PC-3 (cell line): ENCODE measurements around the gene PDE9A. TPM values are rescaled to one million over a fixed set of nuclear protein-coding genes. Genes with fewer than 3 reads are reported as not detected.

ENCODE experiments used
- ATAC-seq: fragments of 200-7000 bp; cut with Tn5 transposase; 2 replicates; pipeline ENCODE4 v1.9.1; 2020; ENCODE audit warnings: mild to moderate bottlenecking, moderate library complexity
- BruUV-seq: library from RNA; stranded (reverse); fragments of 400-500 nt; replicated peaks from 2 replicates; lab custom pipeline; 2021; lab: Mats Ljungman, UMichigan
- CTCF ChIA-PET: fragments of 300-600 bp; sonication (Branson Sonifier 250); formaldehyde crosslinking; loops from one replicate; lab custom pipeline; 2022; ENCODE audit warnings: antibody characterized with exemption; lab: Charles Lee
- POLR2A ChIA-PET: fragments of 300-600 bp; sonication (Branson Sonifier 250); formaldehyde crosslinking; loops from one replicate; lab custom pipeline; 2022; ENCODE audit warnings: antibody characterized with exemption; ENCODE audit not compliant: unreplicated experiment; lab: Charles Lee
- DNase-seq: peaks from one replicate; pipeline ENCODE4 v3.0.0-alpha.2; 2015
- H2AFZ ChIP-seq: fragments of 300-600 bp; sonication (generic); 2 replicates; pipeline ENCODE4 v1.6.0; 2016; ENCODE audit warnings: antibody characterized with exemption, low read length
- H3F3A ChIP-seq: fragments of 300-600 bp; sonication (generic); one replicate; pipeline ENCODE4 v1.6.0; 2017; ENCODE audit warnings: antibody characterized with exemption, low read length, control low read depth, mild to moderate bottlenecking; ENCODE audit not compliant: unreplicated experiment
- H3K27ac ChIP-seq: fragments of 300-600 bp; sonication (generic); 2 replicates; pipeline ENCODE4 v1.5.1; 2016; ENCODE audit warnings: mild to moderate bottlenecking, low read length
- H3K27me3 ChIP-seq: fragments of 300-600 bp; sonication (generic); 2 replicates; pipeline ENCODE4 v1.6.1; 2016; ENCODE audit warnings: low read length, mixed read lengths
- H3K36me3 ChIP-seq: fragments of 300-600 bp; sonication (generic); 2 replicates; pipeline ENCODE4 v1.6.1; 2016; ENCODE audit warnings: low read depth, mixed run types, low read length, mixed read lengths
- H3K4me1 ChIP-seq: fragments of 300-600 bp; sonication (generic); 2 replicates; pipeline ENCODE4 v1.5.1; 2016; ENCODE audit warnings: low read length; ENCODE audit not compliant: insufficient read depth
- H3K4me2 ChIP-seq: fragments of 300-600 bp; sonication (generic); 2 replicates; pipeline ENCODE4 v1.6.0; 2016; ENCODE audit warnings: low read length
- H3K4me3 ChIP-seq: fragments of 300-600 bp; sonication (generic); 2 replicates; pipeline ENCODE4 v1.5.1; 2016; ENCODE audit warnings: mild to moderate bottlenecking, low read length, mixed read lengths
- H3K79me2 ChIP-seq: fragments of 300-600 bp; sonication (generic); 2 replicates; pipeline ENCODE4 v1.6.1; 2017; ENCODE audit warnings: low read length, mixed read lengths
- H3K9ac ChIP-seq: fragments of 300-600 bp; sonication (generic); 2 replicates; pipeline ENCODE4 v1.6.0; 2016; ENCODE audit warnings: mild to moderate bottlenecking, low read length
- H3K9me2 ChIP-seq: fragments of 300-600 bp; sonication (generic); replicated peaks from 2 replicates; pipeline ENCODE4 v1.6.1; 2016; ENCODE audit warnings: mixed run types, low read length, mixed read lengths
- H3K9me3 ChIP-seq: fragments of 300-600 bp; sonication (generic); 2 replicates; pipeline ENCODE4 v1.6.1; 2016; ENCODE audit warnings: low read length, mixed read lengths
- H4K20me1 ChIP-seq: fragments of 300-600 bp; sonication (generic); 2 replicates; pipeline ENCODE4 v1.6.1; 2016; ENCODE audit warnings: low read length, mixed read lengths
- CTCF ChIP-seq: fragments of 300-600 bp; sonication (generic); conservative IDR thresholded peaks from 2 replicates; pipeline ENCODE4 v1.5.1; 2017; ENCODE audit warnings: antibody characterized with exemption, low read depth, mild to moderate bottlenecking, low read length
- EZH2 ChIP-seq: fragments of 300-600 bp; sonication (generic); IDR thresholded peaks from one replicate; pipeline ENCODE4 v1.6.1; 2017; ENCODE audit warnings: antibody characterized with exemption, mild to moderate bottlenecking, low read length; ENCODE audit not compliant: unreplicated experiment
- EZH2phosphoT487 ChIP-seq: fragments of 300-600 bp; sonication (generic); IDR thresholded peaks from 2 replicates; pipeline ENCODE4 v1.6.1; 2018; ENCODE audit warnings: mild to moderate bottlenecking, antibody characterized with exemption, low read length, borderline replicate concordance
- intact Hi-C: fragments of 100-400 bp; cut with micrococcal nuclease; formaldehyde crosslinking; loops from 2 replicates; pipeline ENCODE4 v1.9.0; 2023
- total RNA-seq: library from RNA; depleted of rRNA; stranded (reverse); fragments of >200 nt; gene quantifications from 2 replicates; pipeline ENCODE4 v1.2.3, GENCODE V29; 2014

Gene PDE9A
- total RNA-seq, 1 experiment from 2014 or later, result 0.33 TPM

GRCh38 chr21:42735061-42735460 is 81.6 kb downstream of the PDE9A start:
- Histone ChIP-seq H3K36me3 (no peaks in the 10 kb centered on the region), H3K4me2 (no peak overlapping the region), H3K4me1 (peaks cover 24% of the 10 kb centered on the region), H3K9ac (no peak overlapping the region), H4K20me1 (no peaks in the 10 kb centered on the region), H3K9me3 (no peaks in the 10 kb centered on the region), H3K27me3 (no peaks in the 10 kb centered on the region), H3K4me3 (no peak overlapping the region), H3K9me2 (no peaks in the 10 kb centered on the region), H3F3A (no peaks in the 10 kb centered on the region), H2AFZ (no peak overlapping the region), H3K79me2 (no peaks in the 10 kb centered on the region), H3K27ac (no peak overlapping the region)
- intact Hi-C loops, result no loop called here
- DNase-seq (no peak), ATAC-seq (no peak)
- ChIA-PET POLR2A (no interaction called here), CTCF (no interaction called here)
- no TSS peak for BruUV-seq
- TF ChIP-seq EZH2phosphoT487, result no peak
- no peak for TF ChIP-seq EZH2
- no peak for TF ChIP-seq CTCF

- Histone ChIP-seq H3K9ac (no peak overlapping the region), H3K4me1 (peaks cover 24% of the 10 kb centered on the region), H3K27me3 (no peaks in the 10 kb centered on the region), H3K4me2 (no peak overlapping the region), H3K4me3 (no peak overlapping the region), H3F3A (no peaks in the 10 kb centered on the region), H3K79me2 (no peaks in the 10 kb centered on the region), H4K20me1 (no peaks in the 10 kb centered on the region), H3K36me3 (no peaks in the 10 kb centered on the region), H3K27ac (no peak overlapping the region), H3K9me3 (no peaks in the 10 kb centered on the region), H3K9me2 (no peaks in the 10 kb centered on the region), H2AFZ (no peak overlapping the region)
- ATAC-seq, result no peak
- intact Hi-C loops, result no loop called here
- ChIA-PET POLR2A (no interaction called here), CTCF (no interaction called here)
- no peak for DNase-seq
- TF ChIP-seq EZH2 (no peak), CTCF (no peak), EZH2phosphoT487 (no peak)
- BruUV-seq, result no TSS peak
Measured at GRCh38 chr21:42735944-42736343, 82.5 kb downstream of the PDE9A start.

- H3K4me3 ChIP-seq, result no peak overlapping the region
- intact Hi-C loops, result no loop called here
- peaks cover 20% of the 10 kb centered on the region for H3K4me1 ChIP-seq
- no peaks in the 10 kb centered on the region for H3K79me2 ChIP-seq
- H3K9me2 ChIP-seq, result no peaks in the 10 kb centered on the region
- no peaks in the 10 kb centered on the region for H3F3A ChIP-seq
- CTCF ChIA-PET, result no interaction called here
- POLR2A ChIA-PET, result no interaction called here
- H3K9ac ChIP-seq, result no peak overlapping the region
- ATAC-seq, result no peak
- no peaks in the 10 kb centered on the region for H3K9me3 ChIP-seq
- H3K4me2 ChIP-seq, result no peak overlapping the region
- no TSS peak for BruUV-seq
- H2AFZ ChIP-seq, result no peak overlapping the region
- no peak for DNase-seq
- TF ChIP-seq EZH2, result no peak
- no peak for TF ChIP-seq EZH2phosphoT487
- TF ChIP-seq CTCF, result no peak
- H3K27ac ChIP-seq, result no peak overlapping the region
- H3K36me3 ChIP-seq, result no peaks in the 10 kb centered on the region
- no peaks in the 10 kb centered on the region for H4K20me1 ChIP-seq
- H3K27me3 ChIP-seq, result no peaks in the 10 kb centered on the region
Measured at GRCh38 chr21:42736646-42737350, 83.4 kb downstream of the PDE9A start.
